DND-41 (cell line): Measurements from ENCODE around the gene CTNNA1.

ENCODE experiments used
- CTCF ChIP-seq: IDR thresholded peaks from 2 replicates; pipeline ENCODE4 v1.5.1; 2012; ENCODE audit warnings: borderline replicate concordance, low read length, moderate library complexity, mild to moderate bottlenecking; ENCODE audit not compliant: poor library complexity, severe bottlenecking; ENCODE audit errors: extremely low read depth
- EZH2 ChIP-seq: IDR thresholded peaks from 3 replicates; pipeline ENCODE4 v1.6.1; 2012; ENCODE audit warnings: borderline replicate concordance, low read depth, mild to moderate bottlenecking, moderate library complexity, low read length, inconsistent platforms; ENCODE audit not compliant: severe bottlenecking

GRCh38 chr5:138981586-138981985, 228.4 kb downstream of the CTNNA1 start:
- peak; percentile 24 for TF ChIP-seq CTCF
- TF ChIP-seq EZH2 = no peak
